CD4-positive, alpha-beta T cell (primary cell): ENCODE results near the gene CCDC178. TPM values are rescaled to one million over a fixed set of nuclear protein-coding genes. Genes with fewer than 3 reads are reported as not detected.

Experiments
- ATAC-seq: fragments of 200-7000 bp; cut with Tn5 transposase; one replicate; pipeline ENCODE4 v1.10.0; 2022; ENCODE audit warnings: mild to moderate bottlenecking; ENCODE audit not compliant: poor library complexity
- CTCF ChIA-PET: fragments of 350-600 bp; sonication (Branson Sonifier 250); formaldehyde crosslinking; loops from one replicate; lab custom pipeline; 2021; ENCODE audit warnings: antibody characterized with exemption, inconsistent platforms; lab: Charles Lee
- POLR2A ChIA-PET: fragments of 350-600 bp; sonication (Branson Sonifier 250); formaldehyde crosslinking; loops from one replicate; lab custom pipeline; 2021; ENCODE audit warnings: antibody characterized with exemption, inconsistent platforms; lab: Charles Lee
- DNase-seq, 14 experiments: peaks; one replicate each; pipeline ENCODE4 v3.0.0-alpha.2; 2013 to 2020; ENCODE audit warnings: mixed read lengths in 2 of 14
- H3K27ac ChIP-seq, 2 donors: one replicate each; pipeline versions ENCODE4 v1.5.1 to v1.7.0; 2013; ENCODE audit warnings: low read length in 2 of 2, low read depth in 1 of 2, mild to moderate bottlenecking in 1 of 2
- H3K27me3 ChIP-seq, 2 experiments: 1 replicate in 1 of 2; 2 replicates in 1 of 2; pipeline versions ENCODE4 v1.6.1 to v1.7.0; 2013; ENCODE audit warnings: low read length in 2 of 2, control low read depth in 1 of 2, mild to moderate bottlenecking in 1 of 2, moderate library complexity in 1 of 2; ENCODE audit not compliant: insufficient read depth in 2 of 2, control insufficient read depth in 1 of 2
- H3K36me3 ChIP-seq: one replicate; pipeline ENCODE4 v1.6.1; 2013; ENCODE audit warnings: low read length, control low read depth; ENCODE audit not compliant: insufficient read depth
- H3K4me1 ChIP-seq: one replicate; pipeline ENCODE4 v1.6.1; 2013; ENCODE audit warnings: low read length, control low read depth; ENCODE audit not compliant: insufficient read depth
- H3K4me3 ChIP-seq: one replicate; pipeline ENCODE4 v1.5.1; 2013; ENCODE audit warnings: mild to moderate bottlenecking, low read length, moderate library complexity
- H3K9me3 ChIP-seq, 2 experiments: 1 replicate in 1 of 2; 2 replicates in 1 of 2; pipeline versions ENCODE4 v1.6.1 to v1.7.0; 2013; ENCODE audit warnings: low read length in 2 of 2, mild to moderate bottlenecking in 2 of 2, control low read depth in 1 of 2, moderate library complexity in 1 of 2; ENCODE audit not compliant: control insufficient read depth in 1 of 2, insufficient read depth in 1 of 2
- H3K27ac Mint-ChIP-seq: one replicate; pipeline ENCODE4 v1.8.0; 2020; ENCODE audit warnings: mixed read lengths
- H3K27me3 Mint-ChIP-seq: one replicate; pipeline ENCODE4 v1.8.0; 2021; ENCODE audit warnings: mixed read lengths
- H3K36me3 Mint-ChIP-seq: one replicate; pipeline ENCODE4 v1.8.0; 2021; ENCODE audit warnings: low read depth, mixed read lengths
- H3K4me1 Mint-ChIP-seq: one replicate; pipeline ENCODE4 v1.8.0; 2021; ENCODE audit warnings: low read depth, mixed read lengths
- H3K4me3 Mint-ChIP-seq: one replicate; pipeline ENCODE4 v1.8.0; 2020; ENCODE audit warnings: mild to moderate bottlenecking, mixed read lengths
- H3K9me3 Mint-ChIP-seq: one replicate; pipeline ENCODE4 v1.8.0; 2020; ENCODE audit warnings: mixed read lengths
- CTCF ChIP-seq: fragments of 200-600 bp; IDR thresholded peaks from one replicate; pipeline ENCODE4 v1.8.0; 2022; ENCODE audit warnings: antibody characterized with exemption, mild to moderate bottlenecking
- intact Hi-C, 2 experiments: fragments of 100-400 bp; cut with DNase I in 1 of 2; cut with micrococcal nuclease in 1 of 2; formaldehyde crosslinking; loops; one replicate each; pipeline versions ENCODE4 v1.15.1 to v1.9.0; 2023 to 2025; cut with DNase I, micrococcal nuclease
- polyA plus RNA-seq, 2 donors: library from polyadenylated mRNA; unstranded; fragments of 120-200 nt; gene quantifications; one replicate each; pipeline ENCODE4 v1.2.1, GENCODE V29; 2013
- total RNA-seq, 174 experiments: library from RNA in 2 of 174; stranded (reverse) in 2 of 174; gene quantifications; one replicate each; pipeline ENCODE4 v1.2.3 and lab custom pipeline; 2021 to 2026

CCDC178 gene
- total RNA-seq (not detected), total RNA-seq (lab: John Stamatoyannopoulos, UW) (0 to 0.08 (median 0) reads per million in 172 experiments)
- not detected for polyA plus RNA-seq (2013, experiment 1 of 2)
- polyA plus RNA-seq (2013, experiment 2 of 2): not detected

GRCh38 chr18:33440060-33441043, at the start of gene CCDC178:
Gene CCDC178 (minus strand): TSS chr18:33440721. CDS start chr18:33412088, 28,633 bp downstream.
- H3K27me3 ChIP-seq: peaks cover 0 to 4% of the 10 kb centered on the region in 2 experiments
- no peak for TF ChIP-seq CTCF
- intact Hi-C loops: no loop called here
- peaks cover 0 to 9% of the 10 kb centered on the region in 2 experiments for H3K9me3 ChIP-seq
- H3K36me3 Mint-ChIP-seq: no peaks in the 10 kb centered on the region
- H3K27me3 Mint-ChIP-seq: peaks cover 38% of the 10 kb centered on the region
- no peaks in the 10 kb centered on the region for H3K4me1 ChIP-seq
- no peak for ATAC-seq
- no peak for DNase-seq
- H3K36me3 ChIP-seq: no peaks in the 10 kb centered on the region
- H3K4me1 Mint-ChIP-seq: no peaks in the 10 kb centered on the region
- no peak within 1 kb of the TSS for H3K27ac Mint-ChIP-seq
- H3K9me3 Mint-ChIP-seq: peaks cover 6% of the 10 kb centered on the region
- no peak within 1 kb of the TSS for H3K27ac ChIP-seq
- CTCF ChIA-PET: no interaction called here
- POLR2A ChIA-PET: no interaction called here
- no peak within 1 kb of the TSS for H3K4me3 ChIP-seq
- no peak within 1 kb of the TSS for H3K4me3 Mint-ChIP-seq

GRCh38 chr18:33483908-33484307, 43.4 kb upstream of the CCDC178 start:
- POLR2A ChIA-PET: no interaction called here
- Histone ChIP-seq H3K36me3 (no peaks in the 10 kb centered on the region), H3K9me3 (peaks cover 0 to 4% of the 10 kb centered on the region in 2 experiments), H3K27ac (no peak overlapping the region), H3K27me3 (no peaks in the 10 kb centered on the region), H3K4me3 (no peak overlapping the region), H3K4me1 (no peaks in the 10 kb centered on the region)
- no peak overlapping the region for H3K27ac Mint-ChIP-seq
- no peaks in the 10 kb centered on the region for H3K4me1 Mint-ChIP-seq
- no peaks in the 10 kb centered on the region for H3K36me3 Mint-ChIP-seq
- no peak overlapping the region for H3K4me3 Mint-ChIP-seq
- no peak for DNase-seq
- no peaks in the 10 kb centered on the region for H3K27me3 Mint-ChIP-seq
- no peak for TF ChIP-seq CTCF
- H3K9me3 Mint-ChIP-seq: peaks cover 6% of the 10 kb centered on the region
- ATAC-seq: no peak
- CTCF ChIA-PET: no interaction called here
- intact Hi-C loops: no loop called here

GRCh38 chr18:33472509-33472908, 32.0 kb upstream of the CCDC178 start:
- ATAC-seq (no peak), DNase-seq (no peak)
- Mint-ChIP-seq H3K27ac (no peak overlapping the region), H3K9me3 (no peaks in the 10 kb centered on the region), H3K36me3 (no peaks in the 10 kb centered on the region), H3K4me3 (no peak overlapping the region), H3K4me1 (no peaks in the 10 kb centered on the region), H3K27me3 (no peaks in the 10 kb centered on the region)
- Histone ChIP-seq H3K27me3 (no peaks in the 10 kb centered on the region), H3K36me3 (no peaks in the 10 kb centered on the region), H3K9me3 (no peaks in the 10 kb centered on the region), H3K27ac (no peak overlapping the region), H3K4me1 (no peaks in the 10 kb centered on the region), H3K4me3 (no peak overlapping the region)
- no peak for TF ChIP-seq CTCF
- ChIA-PET POLR2A (no interaction called here), CTCF (no interaction called here)
- intact Hi-C loops: no loop called here
